ENCODE measurements around the gene F2. TPM values are rescaled to one million over a fixed set of nuclear protein-coding genes. Genes with fewer than 3 reads are reported as not detected.

The F2 gene
- total RNA-seq, 4 donors from 2014 or later, result 1.4 to 3.0 TPM; not detected in 2

DNA sequence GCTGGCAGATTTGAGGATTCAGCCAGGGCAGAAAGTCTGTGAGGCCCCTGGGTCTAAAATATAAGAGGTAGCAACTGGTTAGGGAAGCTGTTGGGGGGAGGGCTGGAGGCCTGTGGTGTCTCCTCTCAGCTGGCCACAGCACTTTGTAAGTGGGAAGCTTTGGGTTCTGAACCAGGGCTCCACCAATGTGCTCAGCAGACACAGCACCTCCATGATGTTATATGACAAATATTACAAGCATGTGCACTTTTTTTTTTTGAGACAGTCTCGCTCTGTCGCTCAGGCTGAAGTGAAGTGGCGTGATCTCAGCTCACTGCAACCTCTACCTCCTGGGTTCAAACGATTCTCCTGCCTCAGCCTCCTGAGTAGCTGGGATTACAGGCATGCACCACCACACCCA is 26.6 kb upstream of the F2 start:
- Histone ChIP-seq H3K27me3 (no peaks in the 10 kb centered on the region), H3K4me3 (no peak overlapping the region), H3K36me3 (peaks cover 0 to 55% of the 10 kb centered on the region in 2 donors), H3K27ac (no peak overlapping the region), H3K4me1 (peaks cover 29 to 34% of the 10 kb centered on the region in 2 donors), H3K9me3 (no peaks in the 10 kb centered on the region)
- TF ChIP-seq, protein P1, sequence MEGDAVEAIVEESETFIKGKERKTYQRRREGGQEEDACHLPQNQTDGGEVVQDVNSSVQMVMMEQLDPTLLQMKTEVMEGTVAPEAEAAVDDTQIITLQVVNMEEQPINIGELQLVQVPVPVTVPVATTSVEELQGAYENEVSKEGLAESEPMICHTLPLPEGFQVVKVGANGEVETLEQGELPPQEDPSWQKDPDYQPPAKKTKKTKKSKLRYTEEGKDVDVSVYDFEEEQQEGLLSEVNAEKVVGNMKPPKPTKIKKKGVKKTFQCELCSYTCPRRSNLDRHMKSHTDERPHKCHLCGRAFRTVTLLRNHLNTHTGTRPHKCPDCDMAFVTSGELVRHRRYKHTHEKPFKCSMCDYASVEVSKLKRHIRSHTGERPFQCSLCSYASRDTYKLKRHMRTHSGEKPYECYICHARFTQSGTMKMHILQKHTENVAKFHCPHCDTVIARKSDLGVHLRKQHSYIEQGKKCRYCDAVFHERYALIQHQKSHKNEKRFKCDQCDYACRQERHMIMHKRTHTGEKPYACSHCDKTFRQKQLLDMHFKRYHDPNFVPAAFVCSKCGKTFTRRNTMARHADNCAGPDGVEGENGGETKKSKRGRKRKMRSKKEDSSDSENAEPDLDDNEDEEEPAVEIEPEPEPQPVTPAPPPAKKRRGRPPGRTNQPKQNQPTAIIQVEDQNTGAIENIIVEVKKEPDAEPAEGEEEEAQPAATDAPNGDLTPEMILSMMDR (IDR thresholded peaks at IDR 0.05 in 4 of 5, conservative IDR thresholded peaks at IDR 0.05 in 1 of 5), result no peak
- TF ChIP-seq POLR2A (IDR thresholded peaks at IDR 0.05), result no peak
- no peak for DNase-seq
- no peak for ATAC-seq
- in situ Hi-C loops (cut with MboI; ENCODE audit: low sequenced_read_pairs in 4 of 4) (no loop called here), intact Hi-C loops (cut with DNase I; ENCODE audit: low total_unique reads) (no loop called here)

DNA sequence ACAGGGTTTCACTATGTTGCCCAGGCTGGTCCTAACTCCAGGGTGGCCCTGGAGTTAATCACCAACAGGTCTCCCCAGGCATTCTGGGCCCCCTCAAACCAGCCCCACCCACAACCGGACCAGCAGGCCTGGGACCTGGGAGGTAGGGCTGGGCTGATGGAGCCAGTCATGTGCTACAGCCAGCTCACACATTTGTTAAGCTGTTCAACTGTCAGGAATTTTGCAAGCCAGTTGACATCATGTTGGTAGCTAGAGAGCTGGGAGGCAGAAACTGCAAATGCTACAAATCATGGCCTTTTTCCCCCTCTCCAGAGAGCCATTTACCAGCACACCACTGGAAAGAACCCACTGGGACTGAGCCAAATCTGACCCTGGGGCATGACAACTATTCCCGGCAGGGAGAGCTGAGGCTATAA is 25.4 kb upstream of the F2 start:
- Histone ChIP-seq H3K27ac (peak overlapping the region; percentile 38 to 88 (median 63)), H3K4me3 (no peak overlapping the region), H3K4me1 (peaks cover 38 to 41% of the 10 kb centered on the region in 2 donors), H3K36me3 (peaks cover 0 to 46% of the 10 kb centered on the region in 2 donors), H3K9me3 (no peaks in the 10 kb centered on the region), H3K27me3 (no peaks in the 10 kb centered on the region)
- DNase-seq (no peak), ATAC-seq (no peak)
- intact Hi-C loops (cut with DNase I; ENCODE audit: low total_unique reads), result no loop called here
- in situ Hi-C loops (cut with MboI; ENCODE audit: low sequenced_read_pairs in 4 of 4), result no loop called here
- TF ChIP-seq, protein P1 (IDR thresholded peaks at IDR 0.05 in 4 of 5, conservative IDR thresholded peaks at IDR 0.05 in 1 of 5), result no peak
- TF ChIP-seq POLR2A (IDR thresholded peaks at IDR 0.05), result no peak

DNA sequence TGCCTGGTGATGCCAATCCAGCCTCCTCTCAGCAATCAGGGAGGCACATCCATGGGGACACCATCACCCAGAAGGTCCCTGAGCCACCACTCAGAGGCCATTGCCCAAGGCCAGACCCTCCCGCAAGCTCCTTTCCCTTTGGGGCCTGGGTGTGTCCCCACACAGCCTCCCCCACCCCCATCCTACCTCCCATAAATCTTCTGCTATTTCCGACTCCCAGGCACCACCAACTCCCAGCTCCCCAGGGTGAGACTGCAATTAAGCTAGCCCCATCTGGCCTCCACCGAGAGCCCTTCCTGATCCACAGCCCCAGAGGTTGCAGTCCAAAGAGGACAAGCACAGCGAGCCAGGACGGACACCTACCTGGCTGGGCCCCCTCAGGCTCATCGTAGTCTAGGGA is 24.9 kb upstream of the F2 start:
- ATAC-seq, result no peak
- intact Hi-C loops (cut with DNase I; ENCODE audit: low total_unique reads), result no loop called here

DNA sequence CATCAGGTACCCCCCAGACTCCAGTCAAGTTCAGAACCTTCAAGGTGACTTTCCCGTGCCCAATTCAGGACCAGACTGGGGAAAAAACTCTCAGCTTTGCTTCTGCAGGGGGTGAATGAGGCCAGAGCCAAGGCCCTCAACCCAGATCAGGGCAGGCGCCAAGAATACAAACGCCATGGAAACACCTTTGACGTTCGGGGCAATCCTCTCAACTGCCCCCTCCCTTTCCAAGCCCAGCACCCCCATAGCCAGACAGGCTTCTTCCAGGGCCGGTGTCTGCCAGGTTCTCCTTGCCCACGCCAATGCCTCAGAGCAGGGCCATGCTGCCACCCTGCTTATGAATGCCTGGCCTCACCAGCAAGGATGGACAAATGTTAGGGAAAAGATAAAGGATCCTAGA is 24.4 kb upstream of the F2 start:
- ATAC-seq (no peak), DNase-seq (no peak)
- intact Hi-C loops (cut with DNase I; ENCODE audit: low total_unique reads), result no loop called here
- Histone ChIP-seq H3K4me1 (peaks cover 48 to 51% of the 10 kb centered on the region in 2 donors), H3K27ac (peak overlapping the region in 3 of 4 donors; percentile 52 to 88 (median 74)), H3K9me3 (no peaks in the 10 kb centered on the region), H3K36me3 (peaks cover 0 to 46% of the 10 kb centered on the region in 2 donors), H3K4me3 (no peak overlapping the region), H3K27me3 (no peaks in the 10 kb centered on the region)
- TF ChIP-seq, protein P1 (IDR thresholded peaks at IDR 0.05 in 4 of 5, conservative IDR thresholded peaks at IDR 0.05 in 1 of 5), result no peak
- no peak for TF ChIP-seq POLR2A (IDR thresholded peaks at IDR 0.05)
- in situ Hi-C loops (cut with MboI; ENCODE audit: low sequenced_read_pairs in 4 of 4), result no loop called here

More for the DNA sequence above, 24.9 kb upstream of the F2 start:
- H3K27me3 ChIP-seq, result no peaks in the 10 kb centered on the region
- TF ChIP-seq, protein P1 (IDR thresholded peaks at IDR 0.05 in 4 of 5, conservative IDR thresholded peaks at IDR 0.05 in 1 of 5), result no peak
- TF ChIP-seq POLR2A (IDR thresholded peaks at IDR 0.05), result no peak
- H3K27ac ChIP-seq, result peak overlapping the region; percentile 38 to 88 (median 63)
- H3K36me3 ChIP-seq, result peaks cover 0 to 46% of the 10 kb centered on the region in 2 donors
- H3K9me3 ChIP-seq, result no peaks in the 10 kb centered on the region
- H3K4me1 ChIP-seq, result peaks cover 42 to 45% of the 10 kb centered on the region in 2 donors
- in situ Hi-C loops (cut with MboI; ENCODE audit: low sequenced_read_pairs in 4 of 4), result no loop called here
- no peak overlapping the region for H3K4me3 ChIP-seq
- DNase-seq, result no peak
